HFF-Myc (cell line): ENCODE measurements around the gene IGFLR1.

ENCODE experiments used
- DNase-seq: peaks from one replicate; pipeline ENCODE4 v3.0.0-alpha.2; 2011; ENCODE audit warnings: low read depth; ENCODE audit errors: extremely low read depth
- H3K4me3 ChIP-seq: replicated peaks from 2 replicates; pipeline ENCODE4 v1.5.1; 2011; ENCODE audit warnings: low read depth, mild to moderate bottlenecking, control low read depth, low read length
- TF ChIP-seq, protein P1 (sequence below): IDR thresholded peaks from 2 replicates; pipeline ENCODE4 v1.5.1; 2012; ENCODE audit warnings: mild to moderate bottlenecking, low read depth, low read length, control low read depth; ENCODE audit errors: missing control alignments

The IGFLR1 gene

DNA sequence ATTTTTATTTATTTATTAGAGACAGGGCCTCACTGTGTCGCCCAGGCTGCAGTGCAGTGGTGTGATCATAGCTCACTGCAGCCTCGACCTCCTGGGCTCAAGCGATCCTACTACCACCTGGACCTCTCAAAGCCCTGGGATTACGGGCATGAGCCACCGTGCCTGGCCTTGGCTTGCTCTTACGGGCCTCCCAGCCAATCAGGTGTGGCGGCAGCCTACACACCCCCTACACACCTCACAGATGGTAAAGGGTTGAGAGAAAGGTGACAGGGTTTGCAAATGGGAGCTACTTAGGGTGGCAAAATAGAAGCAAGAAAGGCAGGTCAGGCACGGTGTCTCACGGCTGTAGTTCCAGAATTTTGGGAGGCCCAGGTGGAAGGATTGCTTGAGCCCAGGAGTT lies 38.9 kb downstream of the IGFLR1 start:
- H3K4me3 ChIP-seq: no peak overlapping the region
- TF ChIP-seq, protein P1, sequence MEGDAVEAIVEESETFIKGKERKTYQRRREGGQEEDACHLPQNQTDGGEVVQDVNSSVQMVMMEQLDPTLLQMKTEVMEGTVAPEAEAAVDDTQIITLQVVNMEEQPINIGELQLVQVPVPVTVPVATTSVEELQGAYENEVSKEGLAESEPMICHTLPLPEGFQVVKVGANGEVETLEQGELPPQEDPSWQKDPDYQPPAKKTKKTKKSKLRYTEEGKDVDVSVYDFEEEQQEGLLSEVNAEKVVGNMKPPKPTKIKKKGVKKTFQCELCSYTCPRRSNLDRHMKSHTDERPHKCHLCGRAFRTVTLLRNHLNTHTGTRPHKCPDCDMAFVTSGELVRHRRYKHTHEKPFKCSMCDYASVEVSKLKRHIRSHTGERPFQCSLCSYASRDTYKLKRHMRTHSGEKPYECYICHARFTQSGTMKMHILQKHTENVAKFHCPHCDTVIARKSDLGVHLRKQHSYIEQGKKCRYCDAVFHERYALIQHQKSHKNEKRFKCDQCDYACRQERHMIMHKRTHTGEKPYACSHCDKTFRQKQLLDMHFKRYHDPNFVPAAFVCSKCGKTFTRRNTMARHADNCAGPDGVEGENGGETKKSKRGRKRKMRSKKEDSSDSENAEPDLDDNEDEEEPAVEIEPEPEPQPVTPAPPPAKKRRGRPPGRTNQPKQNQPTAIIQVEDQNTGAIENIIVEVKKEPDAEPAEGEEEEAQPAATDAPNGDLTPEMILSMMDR: no peak
- no peak for DNase-seq

DNA sequence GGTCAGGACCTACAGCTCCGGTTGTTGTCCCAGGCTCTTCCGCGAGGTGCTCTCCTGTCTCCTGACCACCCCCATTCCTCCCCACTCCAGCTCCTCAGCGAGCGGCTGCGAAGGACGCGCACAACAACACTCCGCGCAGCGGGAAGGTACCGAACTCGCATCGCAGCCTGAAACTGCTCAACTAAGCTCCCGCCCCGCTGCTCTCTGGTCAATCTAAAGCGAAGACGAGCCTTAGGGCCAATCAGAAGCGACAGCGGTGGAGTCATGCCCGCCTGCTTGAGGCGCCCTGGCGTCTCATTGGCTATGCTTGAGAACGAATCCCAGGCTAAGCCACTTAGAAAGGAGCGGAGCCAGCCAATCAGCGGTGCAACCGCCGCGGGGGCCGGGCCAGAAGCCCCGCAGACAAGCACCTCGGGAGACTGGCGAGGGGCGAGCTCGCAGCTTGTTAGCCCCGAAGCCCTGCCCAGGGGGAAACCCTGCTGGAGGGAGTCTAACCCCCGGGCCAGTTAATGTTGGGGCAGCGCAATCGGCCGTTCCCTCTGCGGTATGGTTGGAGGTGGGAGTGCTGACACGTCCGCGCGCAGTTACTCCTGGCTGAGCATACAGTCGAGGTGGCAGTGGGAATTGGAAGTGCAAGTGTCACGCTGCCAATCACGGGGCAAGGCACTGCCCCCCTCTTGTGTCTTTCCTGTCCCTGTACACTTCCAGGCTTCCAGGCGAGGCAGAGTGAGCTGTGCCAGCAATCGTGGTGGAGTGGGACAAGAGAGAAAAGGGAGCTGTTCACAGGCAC lies 39.8 kb downstream of the IGFLR1 start:
- H3K4me3 ChIP-seq: peak overlapping the region; percentile 42
- TF ChIP-seq, protein P1: no peak
- peak; percentile 88 for DNase-seq

DNA sequence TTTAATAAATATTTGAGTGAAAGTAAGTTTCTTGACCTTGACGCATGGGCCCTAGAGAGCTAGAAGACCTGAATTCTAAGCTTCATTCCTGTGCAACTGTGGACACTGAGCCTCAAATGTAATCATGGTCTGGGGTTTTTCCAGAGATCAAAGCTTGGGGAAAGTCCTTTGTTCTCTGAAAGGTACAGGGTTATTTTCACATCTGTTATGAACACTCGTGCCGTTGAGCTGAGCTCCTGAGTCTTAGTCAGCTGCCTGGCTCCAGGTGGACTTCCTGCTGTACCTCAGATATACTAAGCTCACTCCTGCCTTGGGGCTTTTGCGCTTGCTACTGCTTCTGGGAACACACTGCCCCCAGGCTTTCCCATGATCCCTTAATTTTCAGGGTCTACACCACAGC lies 45.4 kb downstream of the IGFLR1 start:
- H3K4me3 ChIP-seq: no peak overlapping the region
- DNase-seq: no peak
- TF ChIP-seq, protein P1: no peak

DNA sequence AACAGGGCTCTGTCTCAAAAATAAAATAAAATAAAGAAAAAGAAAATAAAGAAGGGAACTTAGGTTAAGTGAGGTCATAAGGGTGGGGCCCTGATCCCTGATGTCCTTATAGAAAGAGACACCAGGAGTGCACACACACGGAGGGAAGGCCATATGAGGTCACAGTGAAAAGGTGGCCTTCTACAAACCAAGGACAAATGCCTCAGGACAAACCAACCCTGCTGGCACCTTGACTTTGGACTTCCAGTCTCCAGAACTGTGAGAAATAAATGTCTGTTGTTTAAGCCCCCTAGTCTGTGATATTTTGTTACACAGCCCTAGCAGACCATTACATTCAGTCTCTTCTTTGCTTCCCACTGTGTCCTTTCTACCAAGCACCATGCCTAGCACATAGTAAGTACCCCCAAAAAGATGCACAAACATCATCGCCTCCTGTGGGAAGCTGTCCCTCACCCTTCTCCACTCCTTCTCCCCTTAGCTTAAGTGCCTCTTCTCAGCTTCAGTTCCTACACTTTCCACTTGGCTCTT lies 46.3 kb downstream of the IGFLR1 start:
- H3K4me3 ChIP-seq: no peak overlapping the region
- DNase-seq: no peak

DNA sequence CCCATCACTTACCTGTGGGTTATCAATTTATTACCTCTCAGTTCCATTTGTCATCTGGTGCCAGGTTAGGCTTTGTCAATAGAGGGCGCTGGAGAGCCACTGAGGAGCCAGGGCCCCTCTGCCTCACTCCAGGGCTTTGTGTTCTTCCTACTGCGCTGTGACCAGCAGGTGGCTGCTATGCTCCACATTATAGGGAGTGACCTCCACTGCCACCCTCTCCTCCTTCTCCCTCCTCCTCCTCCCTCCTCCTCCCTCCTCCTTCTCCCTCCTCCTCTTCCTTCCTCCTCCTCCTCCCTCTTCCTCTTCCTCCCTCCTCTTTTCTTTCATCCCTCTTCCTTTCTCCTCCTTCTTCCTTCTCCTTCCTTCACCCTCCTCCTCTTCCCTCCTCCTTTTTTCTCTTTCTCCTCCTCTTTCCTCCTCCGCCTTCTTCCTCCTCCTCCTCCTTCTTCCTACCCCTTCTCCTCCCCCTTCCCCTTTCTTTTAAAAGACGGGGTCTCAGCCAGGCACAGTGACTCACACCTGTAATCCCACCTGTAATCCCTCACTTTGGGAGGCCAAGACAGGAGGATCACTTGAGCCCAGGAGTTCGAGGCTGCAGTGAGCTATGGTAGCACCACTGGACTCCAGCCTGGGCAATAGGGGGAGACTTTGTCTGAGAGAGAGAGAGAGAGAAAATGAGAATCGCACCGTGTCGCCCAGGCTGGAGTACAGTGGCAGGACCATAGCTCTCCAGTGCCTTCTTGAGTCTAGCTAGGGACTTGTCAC lies 48.2 kb downstream of the IGFLR1 start:
- peak; percentile 73 for DNase-seq
- TF ChIP-seq, protein P1: peak; percentile 99
- H3K4me3 ChIP-seq: no peak overlapping the region

More for the DNA sequence above, 46.3 kb downstream of the IGFLR1 start:
- TF ChIP-seq, protein P1: no peak

DNA sequence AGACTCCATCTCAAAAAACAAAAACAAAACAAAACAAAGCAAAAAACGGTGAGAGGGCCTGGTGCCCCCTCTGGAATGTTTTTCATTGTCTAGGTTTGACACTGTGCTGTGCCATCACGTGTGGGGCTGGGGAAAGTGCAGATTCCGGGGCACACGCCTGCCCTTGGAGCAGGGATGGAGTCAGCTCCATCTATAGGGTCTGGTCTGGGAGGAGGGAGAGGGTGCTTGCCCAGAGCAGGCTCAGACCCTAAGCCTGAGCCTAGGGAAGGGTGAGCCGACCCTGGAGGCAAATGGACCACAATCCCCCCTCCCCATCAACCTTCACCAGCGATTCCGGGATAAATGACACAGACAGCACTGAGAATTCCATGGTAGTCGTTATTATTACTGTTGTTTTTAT lies 48.8 kb downstream of the IGFLR1 start:
- no peak for DNase-seq
- no peak overlapping the region for H3K4me3 ChIP-seq
- TF ChIP-seq, protein P1: no peak
